ENCODE data around the gene CAB39. TPM values are rescaled to one million over a fixed set of nuclear protein-coding genes. Genes with fewer than 3 reads are reported as not detected.

Gene CAB39
- total RNA-seq, 4 donors from 2014 or later, result 47.6 to 80.3 (median 71.8) TPM

GRCh38 chr2:230823264-230823964 is 110.8 kb downstream of the CAB39 start:
- no peak overlapping the region for H3K27ac ChIP-seq
- WGBS, 2 donors, result 57% methylated on average over 9 to 10 of the region's 10 CpGs
- peaks cover 0 to 38% (median 6%) of the 10 kb centered on the region in 3 donors for H3K36me3 ChIP-seq
- peaks cover 10 to 17% (median 12%) of the 10 kb centered on the region in 3 donors for H3K4me1 ChIP-seq
- no peak for DNase-seq
- TF ChIP-seq POLR2A (IDR thresholded peaks at IDR 0.05), result no peak
- TF ChIP-seq, protein P1, sequence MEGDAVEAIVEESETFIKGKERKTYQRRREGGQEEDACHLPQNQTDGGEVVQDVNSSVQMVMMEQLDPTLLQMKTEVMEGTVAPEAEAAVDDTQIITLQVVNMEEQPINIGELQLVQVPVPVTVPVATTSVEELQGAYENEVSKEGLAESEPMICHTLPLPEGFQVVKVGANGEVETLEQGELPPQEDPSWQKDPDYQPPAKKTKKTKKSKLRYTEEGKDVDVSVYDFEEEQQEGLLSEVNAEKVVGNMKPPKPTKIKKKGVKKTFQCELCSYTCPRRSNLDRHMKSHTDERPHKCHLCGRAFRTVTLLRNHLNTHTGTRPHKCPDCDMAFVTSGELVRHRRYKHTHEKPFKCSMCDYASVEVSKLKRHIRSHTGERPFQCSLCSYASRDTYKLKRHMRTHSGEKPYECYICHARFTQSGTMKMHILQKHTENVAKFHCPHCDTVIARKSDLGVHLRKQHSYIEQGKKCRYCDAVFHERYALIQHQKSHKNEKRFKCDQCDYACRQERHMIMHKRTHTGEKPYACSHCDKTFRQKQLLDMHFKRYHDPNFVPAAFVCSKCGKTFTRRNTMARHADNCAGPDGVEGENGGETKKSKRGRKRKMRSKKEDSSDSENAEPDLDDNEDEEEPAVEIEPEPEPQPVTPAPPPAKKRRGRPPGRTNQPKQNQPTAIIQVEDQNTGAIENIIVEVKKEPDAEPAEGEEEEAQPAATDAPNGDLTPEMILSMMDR (IDR thresholded peaks at IDR 0.05), result no peak
- peaks cover 0 to 28% (median 4%) of the 10 kb centered on the region in 4 donors for H3K27me3 ChIP-seq
- no peaks in the 10 kb centered on the region for H3K9me3 ChIP-seq
- H3K4me3 ChIP-seq, result no peak overlapping the region
- intact Hi-C loops (cut with DNase I), result no loop called here

- H3K27me3 ChIP-seq, result peaks cover 0 to 38% (median 4%) of the 10 kb centered on the region in 4 donors
- peaks cover 0 to 2% (median 0%) of the 10 kb centered on the region in 3 donors for H3K9me3 ChIP-seq
- H3K27ac ChIP-seq, result no peak overlapping the region
- WGBS, 2 donors, result 19 to 22% methylated on average over 12 to 13 of the region's 14 CpGs
- no peak for DNase-seq
- H3K36me3 ChIP-seq, result peaks cover 0 to 29% (median 0%) of the 10 kb centered on the region in 3 donors
- intact Hi-C loops (cut with DNase I), result no loop called here
- TF ChIP-seq, protein P1 (IDR thresholded peaks at IDR 0.05), result peak; percentile 57 to 74 (median 65)
- TF ChIP-seq POLR2A (IDR thresholded peaks at IDR 0.05), result no peak
- peak overlapping the region in 2 of 4 donors; percentile 24 to 48 for H3K4me3 ChIP-seq
- H3K4me1 ChIP-seq, result peaks cover 13 to 22% (median 15%) of the 10 kb centered on the region in 3 donors
Measured at GRCh38 chr2:230824406-230824978, 111.8 kb downstream of the CAB39 start.

GRCh38 chr2:230825354-230825753 is 112.7 kb downstream of the CAB39 start:
- WGBS, 2 donors, result 42 to 57% methylated on average over 1 of the region's 1 CpG
- no peak for DNase-seq
- Histone ChIP-seq H3K36me3 (peaks cover 0 to 21% (median 0%) of the 10 kb centered on the region in 3 donors), H3K4me3 (no peak overlapping the region), H3K4me1 (peaks cover 13 to 22% (median 15%) of the 10 kb centered on the region in 3 donors), H3K27ac (no peak overlapping the region), H3K9me3 (peaks cover 0 to 11% (median 7%) of the 10 kb centered on the region in 3 donors), H3K27me3 (peaks cover 0 to 47% (median 4%) of the 10 kb centered on the region in 4 donors)
- no peak for TF ChIP-seq POLR2A (IDR thresholded peaks at IDR 0.05)
- TF ChIP-seq, protein P1 (IDR thresholded peaks at IDR 0.05), result no peak
- intact Hi-C loops (cut with DNase I), result loop anchor here (5.0 kb wide), 1 partner anchor 162 kb away; no protein-coding TSS in a partner anchor

DNA sequence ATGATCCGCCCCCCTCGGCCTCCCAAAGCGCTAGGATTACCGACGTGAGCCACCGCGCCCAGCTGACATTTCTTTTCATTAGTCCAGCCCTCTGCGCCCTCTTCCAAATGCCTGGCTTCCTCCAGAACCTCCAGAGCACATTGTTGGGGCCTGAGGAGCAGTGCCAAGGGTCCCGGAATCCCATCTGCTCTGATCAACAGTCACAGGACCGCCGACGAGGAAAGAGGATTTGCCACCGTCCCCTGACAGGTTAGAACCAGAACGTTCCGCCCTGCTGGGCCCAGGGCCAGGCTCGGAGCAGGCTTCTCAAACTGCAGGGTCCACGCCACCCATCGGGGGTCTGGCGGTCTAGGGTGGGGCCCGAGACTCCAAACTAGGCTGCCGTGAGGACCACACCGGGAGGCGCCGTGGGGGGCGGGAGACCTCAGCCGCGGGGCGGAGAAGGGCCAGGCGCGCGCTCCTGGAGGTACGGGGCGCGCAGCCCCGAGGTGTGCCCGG is 115.2 kb downstream of the CAB39 start:
- H3K27ac ChIP-seq, result peak overlapping the region in 1 of 4 donors; percentile 29
- peaks cover 0 to 55% (median 4%) of the 10 kb centered on the region in 4 donors for H3K27me3 ChIP-seq
- WGBS, 2 donors, result 86% methylated on average over 8 of the region's 36 CpGs; no CpG with 5 or more reads in 1 of the 2 donors
- DNase-seq, result no peak
- TF ChIP-seq, protein P1 (IDR thresholded peaks at IDR 0.05), result no peak
- no peak for TF ChIP-seq POLR2A (IDR thresholded peaks at IDR 0.05)
- H3K4me1 ChIP-seq, result peaks cover 13 to 22% (median 15%) of the 10 kb centered on the region in 3 donors
- H3K9me3 ChIP-seq, result peaks cover 0 to 12% (median 9%) of the 10 kb centered on the region in 3 donors
- peak overlapping the region; percentile 9 to 66 (median 34) for H3K4me3 ChIP-seq
- intact Hi-C loops (cut with DNase I), result loop anchor here (5.0 kb wide), 1 partner anchor 159 kb away; no protein-coding TSS in a partner anchor
- no peaks in the 10 kb centered on the region for H3K36me3 ChIP-seq
